Mucosa of descending colon (tissue), 3 donors: ENCODE data around the gene DDX17. TPM values are rescaled to one million over a fixed set of nuclear protein-coding genes. Genes with fewer than 3 reads are reported as not detected.
A peak's percentile ranks its signal among the peaks of the same experiment; 100 is the strongest.

ENCODE experiments used
- ATAC-seq: fragments of 200-7000 bp; cut with Tn5 transposase; one replicate; pipeline ENCODE4 v1.9.1; 2020; ENCODE audit warnings: mild to moderate bottlenecking, moderate library complexity
- DNase-seq, 3 donors: peaks; one replicate each; pipeline ENCODE4 v3.0.0-alpha.2; 2020
- H3K36me3 ChIP-seq: fragments of 200-600 bp; one replicate; pipeline ENCODE4 v1.8.0; 2021; ENCODE audit warnings: low read depth, mild to moderate bottlenecking
- H3K4me1 ChIP-seq: fragments of 200-600 bp; one replicate; pipeline ENCODE4 v1.8.0; 2021; ENCODE audit warnings: low read depth, mild to moderate bottlenecking
- H3K4me3 ChIP-seq: fragments of 200-600 bp; one replicate; pipeline ENCODE4 v1.8.0; 2021; ENCODE audit warnings: mild to moderate bottlenecking
- H3K9me3 ChIP-seq: fragments of 200-600 bp; one replicate; pipeline ENCODE4 v1.8.0; 2021; ENCODE audit warnings: mild to moderate bottlenecking
- CTCF ChIP-seq: fragments of 200-600 bp; IDR thresholded peaks from one replicate; pipeline ENCODE4 v1.8.0; 2022; ENCODE audit warnings: antibody characterized with exemption, mild to moderate bottlenecking
- intact Hi-C, 2 donors: fragments of 100-400 bp; cut with DNase I in 1 of 2; cut with micrococcal nuclease in 1 of 2; formaldehyde crosslinking; loops; one replicate each; pipeline versions ENCODE4 v1.11.0 to v1.11.1; 2022; cut with DNase I, micrococcal nuclease
- long read RNA-seq, 2 donors: library from polyadenylated mRNA; unstranded; transcript quantifications; one replicate each; pipeline ENCODE4 v2.0.0, GENCODE V29; 2019 to 2021
- total RNA-seq, 3 donors: library from RNA; stranded (reverse); fragmentation: NEBNext Ultra II Directional in 2 of 3; extraction: Animal tissue kit (Norgen Biotek cat#: 25700) in 2 of 3; gene quantifications; one replicate each; pipeline versions ENCODE4 v1.2.1 to v1.2.4, GENCODE V29; 2021 to 2023
- donor health status: DM: no; HTN: no; CAD: no; lungs with moderate emphysema.
- donor health status: DM: no; HTN: no; CAD: no.
- donor health status: DM: no; HTN: yes; CAD: no.

Gene DDX17
- 100 to 1,000 TPM; 279 to 464 (median 363) TPM for total RNA-seq
- long read RNA-seq, donor 1, full-length matches to known transcripts = 18 of 79 reads
- long read RNA-seq, donor 1, partial matches to known transcripts = 25 of 79 reads
- long read RNA-seq, donor 1, other reads (novel, unspliced or antisense) = 36 of 79 reads
- long read RNA-seq, donor 2, full-length matches to known transcripts = 4 of 53 reads
- long read RNA-seq, donor 2, partial matches to known transcripts = 46 of 53 reads
- long read RNA-seq, donor 2, other reads (novel, unspliced or antisense) = 3 of 53 reads

- Histone ChIP-seq H3K4me3 (peak within 1 kb of the TSS; percentile 86), H3K4me1 (peaks cover 27% of the 10 kb centered on the region), H3K36me3 (peaks cover 4% of the 10 kb centered on the region), H3K9me3 (no peaks in the 10 kb centered on the region)
- intact Hi-C loops = no loop called here
- TF ChIP-seq CTCF = no peak
- peak; percentile 94 for ATAC-seq
- peak; percentile 94 to 96 (median 96) for DNase-seq
These were observed at the start of gene DDX17 for GRCh38 chr22:38506118-38506962. DDX17 (minus strand) TSS chr22:38506311.

- DNase-seq (no peak), ATAC-seq (no peak)
- no peak for TF ChIP-seq CTCF
These were observed 48.2 kb upstream of the DDX17 start for GRCh38 chr22:38554281-38554680.

GRCh38 chr22:38549101-38549894, 43.2 kb upstream of the DDX17 start:
- intact Hi-C loops = no loop called here
- Histone ChIP-seq H3K4me1 (peaks cover 4% of the 10 kb centered on the region), H3K4me3 (no peak overlapping the region), H3K9me3 (peaks cover 6% of the 10 kb centered on the region), H3K36me3 (no peaks in the 10 kb centered on the region)
- ATAC-seq (no peak), DNase-seq (no peak)
- TF ChIP-seq CTCF = no peak

More at GRCh38 chr22:38554281-38554680, 48.2 kb upstream of the DDX17 start:
- H3K4me3 ChIP-seq = no peak overlapping the region
- H3K9me3 ChIP-seq = no peaks in the 10 kb centered on the region
- H3K36me3 ChIP-seq = no peaks in the 10 kb centered on the region
- peaks cover 4% of the 10 kb centered on the region for H3K4me1 ChIP-seq
- intact Hi-C loops = no loop called here

- ATAC-seq = no peak
- H3K36me3 ChIP-seq = no peaks in the 10 kb centered on the region
- H3K4me1 ChIP-seq = no peaks in the 10 kb centered on the region
- DNase-seq = no peak
- no peak overlapping the region for H3K4me3 ChIP-seq
- TF ChIP-seq CTCF = no peak
- peaks cover 16% of the 10 kb centered on the region for H3K9me3 ChIP-seq
- intact Hi-C loops = no loop called here
These were observed 34.6 kb upstream of the DDX17 start for GRCh38 chr22:38540701-38541100.

- Histone ChIP-seq H3K4me3 (no peak overlapping the region), H3K4me1 (no peaks in the 10 kb centered on the region), H3K9me3 (no peaks in the 10 kb centered on the region), H3K36me3 (no peaks in the 10 kb centered on the region)
- DNase-seq = no peak
- no peak for ATAC-seq
- no peak for TF ChIP-seq CTCF
- intact Hi-C loops = no loop called here
These were observed 25.3 kb upstream of the DDX17 start for GRCh38 chr22:38531251-38531938.
